Activated CD4-positive, alpha-beta T cell treated with anti-CD3 and anti-CD28 coated beads for 36 hours (primary cell): ENCODE data around the gene SMIM29. TPM values are rescaled to one million over a fixed set of nuclear protein-coding genes. Genes with fewer than 3 reads are reported as not detected.

Experiments
- ATAC-seq: fragments of 200-7000 bp; cut with Tn5 transposase; one replicate; pipeline ENCODE4 v1.10.0; 2021; ENCODE audit warnings: mild to moderate bottlenecking, moderate library complexity
- CTCF ChIA-PET: fragments of 350-600 bp; sonication (Branson Sonifier 250); formaldehyde crosslinking; loops from one replicate; lab custom pipeline; 2021; ENCODE audit warnings: antibody characterized with exemption; lab: Charles Lee
- POLR2A ChIA-PET: fragments of 350-600 bp; sonication (Branson Sonifier 250); formaldehyde crosslinking; loops from one replicate; lab custom pipeline; 2021; ENCODE audit warnings: antibody characterized with exemption, inconsistent platforms; lab: Charles Lee
- DNase-seq: peaks from one replicate; pipeline ENCODE4 v3.0.0-alpha.2; 2020
- H3K27ac Mint-ChIP-seq: one replicate; pipeline ENCODE4 v1.8.0; 2021; ENCODE audit warnings: mixed read lengths
- H3K27me3 Mint-ChIP-seq: one replicate; pipeline ENCODE4 v1.8.0; 2021; ENCODE audit warnings: mixed read lengths
- H3K36me3 Mint-ChIP-seq: one replicate; pipeline ENCODE4 v1.8.0; 2021; ENCODE audit warnings: low read depth, mixed read lengths
- H3K4me1 Mint-ChIP-seq: one replicate; pipeline ENCODE4 v1.8.0; 2021; ENCODE audit warnings: mixed read lengths
- H3K4me3 Mint-ChIP-seq: one replicate; pipeline ENCODE4 v1.8.0; 2021; ENCODE audit warnings: mild to moderate bottlenecking, moderate library complexity, mixed read lengths
- H3K9me3 Mint-ChIP-seq: one replicate; pipeline ENCODE4 v1.8.0; 2021; ENCODE audit warnings: low read depth, mixed read lengths
- intact Hi-C, 2 experiments: fragments of 100-400 bp; cut with DNase I in 1 of 2; cut with micrococcal nuclease in 1 of 2; formaldehyde crosslinking; loops; one replicate each; pipeline versions ENCODE4 v1.14.2 to v1.15.1; 2022 to 2024; cut with DNase I, micrococcal nuclease
- total RNA-seq, 2 experiments: library from RNA; stranded (reverse); gene quantifications; one replicate each; pipeline ENCODE4 v1.2.3, GENCODE V29; 2021

SMIM29 gene
- total RNA-seq, 2 experiments from 2014 or later, result 15.8 to 16.3 TPM

GRCh38 chr6:34233867-34234266, 14.9 kb downstream of the SMIM29 start:
- intact Hi-C loops, result loop anchor here in 1 of 2 experiments (10.0 kb wide), 1 partner anchor 919 kb away; the partner anchor contains the start of genes TAPBP and ZBTB22
- peaks cover 28% of the 10 kb centered on the region for H3K4me1 Mint-ChIP-seq
- no peak for ATAC-seq
- ChIA-PET CTCF (interaction anchor here (0.8 kb wide), 1 partner anchor 16 kb away, joined by 3 read pairs; no protein-coding TSS in a partner anchor), POLR2A (interaction anchor here (1.1 kb wide), 1 partner anchor 8 kb away, joined by 3 read pairs; no protein-coding TSS in a partner anchor)
- no peak for DNase-seq
- peaks cover 9% of the 10 kb centered on the region for H3K36me3 Mint-ChIP-seq
- no peaks in the 10 kb centered on the region for H3K9me3 Mint-ChIP-seq
- H3K27ac Mint-ChIP-seq, result peak overlapping the region; percentile 78
- no peak overlapping the region for H3K4me3 Mint-ChIP-seq
- H3K27me3 Mint-ChIP-seq, result no peaks in the 10 kb centered on the region

DNA sequence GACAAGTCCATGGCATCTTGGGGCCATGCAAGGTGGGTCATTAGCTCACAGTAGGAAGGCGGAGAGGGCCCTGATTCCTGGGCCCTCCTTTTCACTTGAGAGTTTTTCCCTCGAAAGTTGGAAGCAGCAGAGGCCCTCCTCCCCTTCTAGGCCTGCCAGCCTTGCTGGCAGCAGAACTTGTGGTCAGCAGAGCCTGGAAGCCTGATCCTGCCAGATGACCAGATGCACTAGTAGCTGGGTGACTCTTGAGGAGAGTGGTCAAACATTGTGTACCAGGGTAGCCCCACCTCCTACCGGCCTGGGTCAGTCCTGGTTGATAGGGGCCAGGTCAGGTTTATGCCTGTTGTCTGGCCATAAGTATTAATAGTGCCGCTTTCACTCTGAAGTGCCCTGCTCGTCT, 15.9 kb downstream of the SMIM29 start:
- intact Hi-C loops, result loop anchor here in 1 of 2 experiments (10.0 kb wide), 1 partner anchor 918 kb away; the partner anchor contains the start of genes TAPBP and ZBTB22
- Mint-ChIP-seq H3K27ac (no peak overlapping the region), H3K4me3 (no peak overlapping the region), H3K9me3 (no peaks in the 10 kb centered on the region), H3K36me3 (peaks cover 1% of the 10 kb centered on the region), H3K4me1 (peaks cover 32% of the 10 kb centered on the region), H3K27me3 (no peaks in the 10 kb centered on the region)
- ATAC-seq (no peak), DNase-seq (no peak)
- CTCF ChIA-PET, result interaction anchor here (0.6 to 1.0 kb wide), 2 partner anchors 17 to 36 kb away, joined by 3 read pairs; no protein-coding TSS in a partner anchor
- POLR2A ChIA-PET, result interaction anchor here (1.1 kb wide), 1 partner anchor 9 kb away, joined by 3 read pairs; no protein-coding TSS in a partner anchor

DNA sequence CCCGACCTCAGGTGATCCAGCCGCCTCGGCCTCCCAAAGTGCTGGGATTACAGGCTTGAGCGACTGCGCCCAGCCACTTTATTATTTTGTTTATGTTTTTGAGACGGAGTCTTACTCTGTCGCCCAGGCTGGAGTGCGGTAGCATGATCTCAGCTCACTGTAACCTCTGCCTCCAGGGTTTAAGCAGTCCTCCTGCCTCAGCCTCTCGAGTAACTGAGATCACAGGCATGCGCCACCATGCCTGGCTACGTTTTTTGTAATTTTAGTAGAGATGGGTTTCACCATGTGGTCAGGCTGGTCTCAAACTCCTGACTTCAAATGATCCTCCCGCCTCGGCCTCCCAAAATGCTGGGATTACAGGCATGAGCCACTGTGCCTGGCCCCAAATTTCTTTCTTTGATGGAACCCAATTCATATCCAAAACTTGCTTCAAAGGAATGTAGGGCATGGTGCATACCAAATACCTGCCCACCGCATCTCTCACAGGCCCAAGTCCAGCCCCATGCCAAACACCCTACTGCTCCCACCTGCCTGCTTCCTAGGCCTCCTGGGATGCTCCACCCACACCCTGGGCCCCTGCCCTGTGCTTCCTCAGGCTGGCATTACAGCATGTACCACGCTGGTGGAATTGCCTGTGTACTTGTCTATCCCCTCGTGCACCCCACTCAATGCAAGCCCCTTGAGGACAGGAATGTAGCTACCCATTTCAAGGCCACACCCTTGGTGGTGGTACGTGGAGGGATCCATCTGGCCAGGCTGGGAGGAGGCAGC, 17.1 kb downstream of the SMIM29 start:
- ATAC-seq (no peak), DNase-seq (no peak)
- no peaks in the 10 kb centered on the region for H3K27me3 Mint-ChIP-seq
- POLR2A ChIA-PET, result no interaction called here
- H3K27ac Mint-ChIP-seq, result no peak overlapping the region
- no peaks in the 10 kb centered on the region for H3K9me3 Mint-ChIP-seq
- no peaks in the 10 kb centered on the region for H3K36me3 Mint-ChIP-seq
- H3K4me1 Mint-ChIP-seq, result peaks cover 43% of the 10 kb centered on the region
- intact Hi-C loops, result loop anchor here in 1 of 2 experiments (10.0 kb wide), 1 partner anchor 917 kb away; the partner anchor contains the start of genes TAPBP and ZBTB22
- CTCF ChIA-PET, result interaction anchor here (1.0 kb wide), 1 partner anchor 35 kb away, joined by 3 read pairs; no protein-coding TSS in a partner anchor
- no peak overlapping the region for H3K4me3 Mint-ChIP-seq

DNA sequence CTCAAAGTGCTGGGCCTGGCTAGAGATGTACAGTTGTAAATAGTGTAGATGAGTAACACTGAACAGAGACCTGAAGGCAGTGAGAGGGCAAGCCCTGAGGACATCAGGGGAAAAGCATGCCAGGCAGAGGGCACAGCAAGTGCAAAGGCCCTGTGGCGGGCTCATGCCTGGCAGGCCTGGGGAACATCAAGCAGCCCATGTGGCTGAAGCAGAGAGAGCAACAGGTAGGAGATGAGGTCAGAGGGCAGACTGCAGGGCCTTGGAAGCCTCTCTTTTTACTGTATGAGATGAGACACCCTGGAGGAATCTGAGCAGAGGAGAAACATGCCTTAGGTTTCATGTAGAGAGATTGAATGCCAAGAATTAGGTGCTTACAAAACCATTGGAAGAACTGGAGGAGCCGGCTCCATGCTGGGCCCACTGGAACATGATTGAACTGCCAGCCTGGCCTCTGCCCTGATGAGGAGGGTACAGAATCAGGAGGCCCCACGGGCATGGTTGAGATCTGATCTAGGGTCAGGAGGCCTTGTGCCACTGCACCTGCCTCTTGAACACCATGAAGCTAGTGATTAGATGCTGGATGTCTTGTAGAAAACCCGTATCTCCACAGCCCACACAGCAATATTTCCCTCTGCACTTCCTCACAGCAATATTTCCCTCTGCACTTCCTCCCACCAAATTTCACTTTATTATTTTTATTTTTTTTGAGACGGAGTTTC, 18.0 kb downstream of the SMIM29 start:
- Mint-ChIP-seq H3K4me1 (peaks cover 41% of the 10 kb centered on the region), H3K4me3 (no peak overlapping the region), H3K9me3 (no peaks in the 10 kb centered on the region), H3K27ac (peak overlapping the region; percentile 73), H3K36me3 (no peaks in the 10 kb centered on the region), H3K27me3 (no peaks in the 10 kb centered on the region)
- intact Hi-C loops, result loop anchor here in 1 of 2 experiments (10.0 kb wide), 1 partner anchor 916 kb away; the partner anchor contains the start of genes TAPBP and ZBTB22
- ATAC-seq, result no peak
- DNase-seq, result no peak
- CTCF ChIA-PET, result no interaction called here
- POLR2A ChIA-PET, result interaction anchor here (0.6 kb wide), 1 partner anchor 107 kb away, joined by 4 read pairs; no protein-coding TSS in a partner anchor

- DNase-seq (no peak), ATAC-seq (no peak)
- POLR2A ChIA-PET, result interaction anchor here (0.6 kb wide), 1 partner anchor 11 kb away, joined by 5 read pairs; no protein-coding TSS in a partner anchor
- H3K27ac Mint-ChIP-seq, result no peak overlapping the region
- no peaks in the 10 kb centered on the region for H3K9me3 Mint-ChIP-seq
- H3K4me3 Mint-ChIP-seq, result no peak overlapping the region
- intact Hi-C loops, result loop anchor here in 1 of 2 experiments (10.0 kb wide), 2 partner anchors 915 to 1025 kb away; partner anchors contain the start of genes HSD17B8, RING1, RXRB and SLC39A7
- CTCF ChIA-PET, result no interaction called here
- no peaks in the 10 kb centered on the region for H3K36me3 Mint-ChIP-seq
- H3K27me3 Mint-ChIP-seq, result no peaks in the 10 kb centered on the region
- peaks cover 42% of the 10 kb centered on the region for H3K4me1 Mint-ChIP-seq
Measured at GRCh38 chr6:34229877-34230276, 18.9 kb downstream of the SMIM29 start.

- POLR2A ChIA-PET, result interaction anchor here (0.6 kb wide), 1 partner anchor 1603 kb away, joined by 4 read pairs; no protein-coding TSS in a partner anchor
- intact Hi-C loops, result loop anchor here in 1 of 2 experiments (10.0 kb wide), 1 partner anchor 1023 kb away; the partner anchor contains the start of genes HSD17B8, RING1, RXRB and SLC39A7
- Mint-ChIP-seq H3K27me3 (no peaks in the 10 kb centered on the region), H3K36me3 (no peaks in the 10 kb centered on the region), H3K9me3 (no peaks in the 10 kb centered on the region), H3K4me3 (no peak overlapping the region), H3K27ac (no peak overlapping the region), H3K4me1 (peaks cover 47% of the 10 kb centered on the region)
- no peak for ATAC-seq
- DNase-seq, result no peak
- CTCF ChIA-PET, result interaction anchor here (0.7 to 1.0 kb wide), 2 partner anchors 84 to 313 kb away, joined by 3 to 4 read pairs; no protein-coding TSS in a partner anchor
Measured at GRCh38 chr6:34227761-34228421, 20.9 kb downstream of the SMIM29 start.

GRCh38 chr6:34226731-34227586, 21.8 kb downstream of the SMIM29 start:
- CTCF ChIA-PET, result interaction anchor here (0.7 to 1.1 kb wide), 3 partner anchors 18 to 312 kb away, joined by 3 to 4 read pairs (median 3); no protein-coding TSS in a partner anchor
- Mint-ChIP-seq H3K9me3 (no peaks in the 10 kb centered on the region), H3K27me3 (no peaks in the 10 kb centered on the region), H3K4me1 (peaks cover 49% of the 10 kb centered on the region), H3K36me3 (no peaks in the 10 kb centered on the region), H3K4me3 (no peak overlapping the region), H3K27ac (peak overlapping the region; percentile 51)
- POLR2A ChIA-PET, result interaction anchor here (0.6 to 0.8 kb wide), 2 partner anchors 10 to 1604 kb away, joined by 4 to 5 read pairs; partner anchors contain the start of gene HMGA1
- ATAC-seq (no peak), DNase-seq (peak; percentile 30)
- intact Hi-C loops, result loop anchor here in 1 of 2 experiments (10.0 kb wide), 1 partner anchor 1022 kb away; the partner anchor contains the start of genes HSD17B8, RING1, RXRB and SLC39A7

DNA sequence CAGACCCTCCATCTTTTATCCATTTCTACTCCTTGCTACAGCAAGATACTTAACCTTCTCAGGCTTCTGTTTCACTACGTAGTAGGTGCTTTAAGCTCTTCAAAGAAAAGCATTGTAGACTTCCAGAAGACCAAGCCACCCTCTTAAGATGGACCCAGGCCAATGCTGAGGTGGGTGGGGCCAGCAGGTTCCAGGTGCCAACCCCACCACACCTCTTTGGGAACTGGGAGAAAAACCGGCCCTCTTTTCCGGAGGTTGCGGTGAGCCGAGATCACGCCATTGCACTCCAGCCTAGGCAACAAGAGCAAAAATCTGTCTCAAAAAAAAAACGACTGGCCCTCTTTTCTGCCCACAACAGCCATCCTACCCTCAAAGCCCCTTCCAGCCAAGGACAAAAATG, 22.7 kb downstream of the SMIM29 start:
- Mint-ChIP-seq H3K27ac (no peak overlapping the region), H3K27me3 (no peaks in the 10 kb centered on the region), H3K4me1 (peaks cover 49% of the 10 kb centered on the region), H3K36me3 (no peaks in the 10 kb centered on the region), H3K9me3 (no peaks in the 10 kb centered on the region), H3K4me3 (no peak overlapping the region)
- DNase-seq (no peak), ATAC-seq (no peak)
- intact Hi-C loops, result loop anchor here in 1 of 2 experiments (10.0 kb wide), 1 partner anchor 1021 kb away; the partner anchor contains the start of genes HSD17B8, RING1, RXRB and SLC39A7
- CTCF ChIA-PET, result interaction anchor here (1.1 kb wide), 1 partner anchor 17 kb away, joined by 3 read pairs; no protein-coding TSS in a partner anchor
- POLR2A ChIA-PET, result interaction anchor here (0.8 kb wide), 1 partner anchor 11 kb away, joined by 5 read pairs; the partner anchor contains the start of gene HMGA1

DNA sequence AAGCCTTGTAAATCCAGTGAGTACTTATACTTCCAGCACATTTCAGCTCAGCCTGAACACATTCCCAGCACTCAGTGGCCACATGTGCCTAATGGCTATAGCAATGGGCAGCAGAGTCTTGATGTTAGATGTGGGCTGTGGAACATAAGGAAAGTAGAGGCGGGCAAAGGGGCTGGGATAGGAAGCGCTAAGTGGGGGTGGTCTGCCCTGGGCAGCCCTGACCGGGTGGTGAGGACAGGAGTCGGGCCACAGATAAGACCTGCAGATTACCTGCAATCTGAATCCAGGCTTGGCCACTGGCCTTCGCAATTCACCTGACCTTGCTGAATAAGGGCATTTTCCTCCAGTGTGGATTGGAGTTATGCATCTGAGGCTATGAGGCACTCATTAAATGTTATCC, 23.3 kb downstream of the SMIM29 start:
- no peak for ATAC-seq
- H3K4me3 Mint-ChIP-seq, result no peak overlapping the region
- POLR2A ChIA-PET, result no interaction called here
- no peak for DNase-seq
- H3K27me3 Mint-ChIP-seq, result no peaks in the 10 kb centered on the region
- CTCF ChIA-PET, result no interaction called here
- no peaks in the 10 kb centered on the region for H3K36me3 Mint-ChIP-seq
- no peak overlapping the region for H3K27ac Mint-ChIP-seq
- H3K9me3 Mint-ChIP-seq, result no peaks in the 10 kb centered on the region
- peaks cover 49% of the 10 kb centered on the region for H3K4me1 Mint-ChIP-seq
- intact Hi-C loops, result loop anchor here in 1 of 2 experiments (10.0 kb wide), 1 partner anchor 1021 kb away; the partner anchor contains the start of genes HSD17B8, RING1, RXRB and SLC39A7
